HepG2 (cell line): Measurements from ENCODE around the gene TBC1D5. TPM values are rescaled to one million over a fixed set of nuclear protein-coding genes. Genes with fewer than 3 reads are reported as not detected.

Experiments
- CBFB ChIP-seq: sonication (generic); formaldehyde crosslinking; IDR thresholded peaks from 2 replicates; pipeline ENCODE4 v1.4.0; 2020; ENCODE audit warnings: missing genetic modification reagents
- CHCHD3 ChIP-seq: sonication (generic); formaldehyde crosslinking; IDR thresholded peaks from 2 replicates; pipeline ENCODE4 v1.8.0; 2022; ENCODE audit warnings: mild to moderate bottlenecking, missing genetic modification reagents, moderate library complexity
- CHD4 ChIP-seq: fragments of 200-600 bp; sonication (generic); IDR thresholded peaks from 2 replicates; pipeline ENCODE4 v1.7.0; 2017; ENCODE audit warnings: mild to moderate bottlenecking, low read length, borderline replicate concordance
- CSRNP1 ChIP-seq: sonication (generic); formaldehyde crosslinking; IDR thresholded peaks from 2 replicates; pipeline ENCODE4 v1.8.1; 2023; ENCODE audit warnings: mild to moderate bottlenecking, missing genetic modification reagents
- FOXO1 ChIP-seq: sonication (generic); formaldehyde crosslinking; IDR thresholded peaks from 2 replicates; pipeline ENCODE4 v1.4.0; 2020; ENCODE audit warnings: missing genetic modification reagents
- HOXD1 ChIP-seq: sonication (generic); formaldehyde crosslinking; IDR thresholded peaks from 2 replicates; pipeline ENCODE4 v1.5.0; 2020; ENCODE audit warnings: missing genetic modification reagents
- IRF9 ChIP-seq: sonication (generic); formaldehyde crosslinking; IDR thresholded peaks from 2 replicates; pipeline ENCODE4 v1.8.0; 2022; ENCODE audit warnings: missing genetic modification reagents, mild to moderate bottlenecking, borderline replicate concordance
- MEF2D ChIP-seq: sonication (generic); formaldehyde crosslinking; IDR thresholded peaks from 2 replicates; pipeline ENCODE4 v1.5.1; 2020; ENCODE audit warnings: mild to moderate bottlenecking, missing genetic modification reagents
- MEIS1 ChIP-seq: sonication (generic); formaldehyde crosslinking; IDR thresholded peaks from 2 replicates; pipeline ENCODE4 v1.9.0; 2021; ENCODE audit warnings: mild to moderate bottlenecking, missing genetic modification reagents, moderate library complexity, borderline replicate concordance
- NFE2L1 ChIP-seq: sonication (generic); formaldehyde crosslinking; IDR thresholded peaks from 2 replicates; pipeline ENCODE4 v1.4.0; 2020; ENCODE audit warnings: missing genetic modification reagents, mild to moderate bottlenecking, borderline replicate concordance
- RAD51 ChIP-seq: fragments of 450-650 bp; IDR thresholded peaks from 2 replicates; pipeline ENCODE4 v1.6.1; 2016; ENCODE audit warnings: borderline replicate concordance
- ZBTB44 ChIP-seq: sonication (generic); formaldehyde crosslinking; IDR thresholded peaks from 2 replicates; pipeline ENCODE4 v1.4.0; 2020; ENCODE audit warnings: missing genetic modification reagents
- ZNF230 ChIP-seq: sonication (generic); formaldehyde crosslinking; IDR thresholded peaks from 2 replicates; pipeline ENCODE4 v1.4.0; 2020; ENCODE audit warnings: mild to moderate bottlenecking, missing genetic modification reagents
- ZNF276 ChIP-seq: sonication (generic); formaldehyde crosslinking; IDR thresholded peaks from 2 replicates; pipeline ENCODE4 v1.4.0; 2020; ENCODE audit warnings: mild to moderate bottlenecking, low read depth, missing genetic modification reagents
- ZNF282 ChIP-seq: fragments of 450-650 bp; IDR thresholded peaks from 2 replicates; pipeline ENCODE4 v1.6.1; 2018; ENCODE audit not compliant: partially characterized antibody
- ZNF44 ChIP-seq: sonication (generic); formaldehyde crosslinking; IDR thresholded peaks from 2 replicates; pipeline ENCODE4 v1.5.1; 2020; ENCODE audit warnings: mild to moderate bottlenecking, missing genetic modification reagents
- polyA plus RNA-seq, 8 experiments: library from polyadenylated mRNA; depleted of rRNA in 3 of 8; stranded (reverse) in 7 of 8; unstranded in 1 of 8; fragments of >200 nt; fragmentation: Illumina TruSeq in 4 of 8; extraction: Trizol in 4 of 8; gene quantifications; 2 replicates each; pipeline versions ENCODE4 v1.2.1 to v1.2.3, GENCODE V29; 2011 to 2016; ENCODE audit warnings: low read depth in 4 of 8, missing spikeins in 1 of 8, mixed read lengths in 1 of 8; ENCODE audit not compliant: insufficient read depth in 1 of 8
- total RNA-seq, 5 experiments: library from RNA; depleted of rRNA; stranded (reverse); fragments of >200 nt; fragmentation: Illumina TruSeq; extraction: Trizol; gene quantifications; 2 replicates each; pipeline ENCODE4 v1.2.3, GENCODE V29; 2016; ENCODE audit warnings: low read depth in 1 of 5
- TF ChIP-seq, protein P1 (sequence below): sonication (generic); formaldehyde crosslinking; IDR thresholded peaks from 2 replicates; pipeline ENCODE4; 2020; ENCODE audit warnings: missing genetic modification reagents, mild to moderate bottlenecking, borderline replicate concordance
- TF ChIP-seq, protein P2 (sequence below): IDR thresholded peaks from 2 replicates; pipeline ENCODE4 v1.6.1; 2018; ENCODE audit warnings: missing genetic modification reagents, mild to moderate bottlenecking, missing compliant biosample characterization

The TBC1D5 gene
- total and polyA plus RNA-seq, 2 of the 13 experiments (the other 11 are each of a cell fraction or from before 2014, with no cell fraction given), result 19.2 to 33.3 TPM

GRCh38 chr3:17742102-17742879 lies at the start of gene TBC1D5 (continued):
- TF ChIP-seq MEIS1 (CRISPR knock-in tag) (no peak), ZNF282 (no peak), CHCHD3 (CRISPR knock-in tag) (no peak), FOXO1 (CRISPR knock-in tag) (no peak), ZNF276 (CRISPR knock-in tag) (no peak; the same call in 1 of the 2 replicates), RAD51 (peak; percentile 70; the same call in 1 of the 2 replicates), ZNF230 (peak; percentile 5; the same call in 1 of the 2 replicates), CSRNP1 (CRISPR knock-in tag) (peak; percentile 77; the same call in 1 of the 2 replicates), CBFB (CRISPR knock-in tag) (no peak), MEF2D (CRISPR knock-in tag) (no peak), IRF9 (peak; percentile 82; the same call in 1 of the 2 replicates), CHD4 (no peak), ZBTB44 (CRISPR knock-in tag) (peak; percentile 28; the same call in 1 of the 2 replicates), NFE2L1 (no peak), ZNF44 (no peak), HOXD1 (CRISPR knock-in tag) (0 out of 2 replicates have a peak, but pooled peaks have one; percentile 35)
- TF ChIP-seq, protein P1, sequence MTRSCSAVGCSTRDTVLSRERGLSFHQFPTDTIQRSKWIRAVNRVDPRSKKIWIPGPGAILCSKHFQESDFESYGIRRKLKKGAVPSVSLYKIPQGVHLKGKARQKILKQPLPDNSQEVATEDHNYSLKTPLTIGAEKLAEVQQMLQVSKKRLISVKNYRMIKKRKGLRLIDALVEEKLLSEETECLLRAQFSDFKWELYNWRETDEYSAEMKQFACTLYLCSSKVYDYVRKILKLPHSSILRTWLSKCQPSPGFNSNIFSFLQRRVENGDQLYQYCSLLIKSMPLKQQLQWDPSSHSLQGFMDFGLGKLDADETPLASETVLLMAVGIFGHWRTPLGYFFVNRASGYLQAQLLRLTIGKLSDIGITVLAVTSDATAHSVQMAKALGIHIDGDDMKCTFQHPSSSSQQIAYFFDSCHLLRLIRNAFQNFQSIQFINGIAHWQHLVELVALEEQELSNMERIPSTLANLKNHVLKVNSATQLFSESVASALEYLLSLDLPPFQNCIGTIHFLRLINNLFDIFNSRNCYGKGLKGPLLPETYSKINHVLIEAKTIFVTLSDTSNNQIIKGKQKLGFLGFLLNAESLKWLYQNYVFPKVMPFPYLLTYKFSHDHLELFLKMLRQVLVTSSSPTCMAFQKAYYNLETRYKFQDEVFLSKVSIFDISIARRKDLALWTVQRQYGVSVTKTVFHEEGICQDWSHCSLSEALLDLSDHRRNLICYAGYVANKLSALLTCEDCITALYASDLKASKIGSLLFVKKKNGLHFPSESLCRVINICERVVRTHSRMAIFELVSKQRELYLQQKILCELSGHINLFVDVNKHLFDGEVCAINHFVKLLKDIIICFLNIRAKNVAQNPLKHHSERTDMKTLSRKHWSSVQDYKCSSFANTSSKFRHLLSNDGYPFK, result peak; percentile 60; the same call in 1 of the 2 replicates
- TF ChIP-seq, protein P2, sequence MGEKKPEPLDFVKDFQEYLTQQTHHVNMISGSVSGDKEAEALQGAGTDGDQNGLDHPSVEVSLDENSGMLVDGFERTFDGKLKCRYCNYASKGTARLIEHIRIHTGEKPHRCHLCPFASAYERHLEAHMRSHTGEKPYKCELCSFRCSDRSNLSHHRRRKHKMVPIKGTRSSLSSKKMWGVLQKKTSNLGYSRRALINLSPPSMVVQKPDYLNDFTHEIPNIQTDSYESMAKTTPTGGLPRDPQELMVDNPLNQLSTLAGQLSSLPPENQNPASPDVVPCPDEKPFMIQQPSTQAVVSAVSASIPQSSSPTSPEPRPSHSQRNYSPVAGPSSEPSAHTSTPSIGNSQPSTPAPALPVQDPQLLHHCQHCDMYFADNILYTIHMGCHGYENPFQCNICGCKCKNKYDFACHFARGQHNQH (CRISPR knock-in tag), result no peak; the same call in 1 of the 2 replicates
